ENCODE data around the gene KRTAP5-5.

GRCh38 chr11:1645357-1645821, 15.8 kb downstream of the KRTAP5-5 start:
- no peak for TF ChIP-seq POLR2AphosphoS5 (IDR thresholded peaks at IDR 0.05; ENCODE audit: low read depth, low read length)
- TF ChIP-seq REST (IDR thresholded peaks at IDR 0.05; ENCODE audit: insufficient read depth in 1 of 2, low read depth in 2 of 2, low read length in 2 of 2) = no peak

Measured in PFSK-1 (cell line).